AG04450 (cell line): ENCODE data around the gene INPP5A. TPM values are rescaled to one million over a fixed set of nuclear protein-coding genes. Genes with fewer than 3 reads are reported as not detected.

Experiments
- CTCF ChIA-PET: fragments of 300-600, 350-600 bp; formaldehyde crosslinking; extraction: SDS; loops from one replicate; lab custom pipeline; 2022; ENCODE audit warnings: antibody characterized with exemption, inconsistent platforms; lab: Charles Lee
- POLR2A ChIA-PET: fragments of 350-600 bp; formaldehyde crosslinking; extraction: SDS; loops from one replicate; lab custom pipeline; 2021; ENCODE audit warnings: antibody characterized with exemption, inconsistent platforms; lab: Yijun Ruan, JAX
- DNase-seq: peaks from one replicate; pipeline ENCODE4 v3.0.0-alpha.2; 2011; ENCODE audit warnings: low read depth, low spot score
- H3K27ac ChIP-seq: one replicate; pipeline ENCODE4 v1.5.1; 2012; ENCODE audit warnings: low read depth, low read length, control low read depth
- H3K27me3 ChIP-seq: one replicate; pipeline ENCODE4 v1.6.0; 2012; ENCODE audit warnings: low read length; ENCODE audit not compliant: control insufficient read depth, insufficient read depth
- H3K4me3 ChIP-seq: 2 replicates; pipeline ENCODE4 v1.5.1; 2011; ENCODE audit warnings: mild to moderate bottlenecking, low read depth, low read length, control low read depth
- H3K9me3 ChIP-seq: 2 replicates; pipeline ENCODE4 v1.5.1; 2012; ENCODE audit warnings: low read length; ENCODE audit not compliant: control insufficient read depth, insufficient read depth
- CTCF ChIP-seq: IDR thresholded peaks from 2 replicates; pipeline ENCODE4 v1.5.1; 2011; ENCODE audit warnings: low read depth, low read length, control low read depth, inconsistent platforms
- polyA plus RNA-seq: library from polyadenylated mRNA; depleted of rRNA; stranded (reverse); fragments of >200 nt; gene quantifications from 2 replicates; pipeline ENCODE4 v1.2.3, GENCODE V29; 2011

The INPP5A gene
- polyA plus RNA-seq, 1 experiment = 22.5 TPM

GRCh38 chr10:132786476-132786883 lies 248.9 kb downstream of the INPP5A start:
- peaks cover 7% of the 10 kb centered on the region; the same call in 1 of the 2 replicates for H3K9me3 ChIP-seq
- H3K27me3 ChIP-seq = peaks cover 42% of the 10 kb centered on the region
- ChIA-PET POLR2A (no interaction called here), CTCF (no interaction called here)
- H3K27ac ChIP-seq = no peak overlapping the region
- TF ChIP-seq CTCF = no peak
- no peak for DNase-seq
- H3K4me3 ChIP-seq = no peak overlapping the region

- Histone ChIP-seq H3K27ac (no peak overlapping the region), H3K27me3 (peaks cover 42% of the 10 kb centered on the region), H3K9me3 (peaks cover 7% of the 10 kb centered on the region; the same call in 1 of the 2 replicates), H3K4me3 (no peak overlapping the region)
- ChIA-PET CTCF (no interaction called here), POLR2A (no interaction called here)
- DNase-seq = no peak
- no peak for TF ChIP-seq CTCF
These were observed 249.4 kb downstream of the INPP5A start for GRCh38 chr10:132786884-132787494.

GRCh38 chr10:132787495-132788179 lies 250.1 kb downstream of the INPP5A start:
- Histone ChIP-seq H3K27me3 (peaks cover 42% of the 10 kb centered on the region), H3K27ac (no peak overlapping the region), H3K4me3 (no peak overlapping the region), H3K9me3 (peaks cover 7% of the 10 kb centered on the region; the same call in 1 of the 2 replicates)
- POLR2A ChIA-PET = no interaction called here
- CTCF ChIA-PET = no interaction called here
- TF ChIP-seq CTCF = no peak
- no peak for DNase-seq

- POLR2A ChIA-PET = no interaction called here
- DNase-seq = no peak
- Histone ChIP-seq H3K27ac (no peak overlapping the region), H3K4me3 (no peak overlapping the region), H3K9me3 (peaks cover 13% of the 10 kb centered on the region; the same call in 1 of the 2 replicates), H3K27me3 (peaks cover 45% of the 10 kb centered on the region)
- CTCF ChIA-PET = no interaction called here
- TF ChIP-seq CTCF = peak; percentile 31
These were observed 250.7 kb downstream of the INPP5A start for GRCh38 chr10:132788180-132788830.

GRCh38 chr10:132788831-132789219 lies 251.2 kb downstream of the INPP5A start:
- no peak for TF ChIP-seq CTCF
- H3K27me3 ChIP-seq = peaks cover 44% of the 10 kb centered on the region
- ChIA-PET POLR2A (no interaction called here), CTCF (no interaction called here)
- H3K4me3 ChIP-seq = no peak overlapping the region
- peaks cover 16% of the 10 kb centered on the region; the same call in 1 of the 2 replicates for H3K9me3 ChIP-seq
- no peak for DNase-seq
- no peak overlapping the region for H3K27ac ChIP-seq
